Epithelial cell of esophagus (primary cell): Measurements from ENCODE around the gene HTRA3.

Experiments used
- DNase-seq: peaks from one replicate; pipeline ENCODE4 v3.0.0; 2010; ENCODE audit warnings: low read depth
- H3K4me3 ChIP-seq: 2 replicates; pipeline ENCODE4 v1.5.1; 2011; ENCODE audit warnings: mild to moderate bottlenecking, low read length, control low read depth
- CTCF ChIP-seq: IDR thresholded peaks from 2 replicates; pipeline ENCODE4 v1.5.1; 2011; ENCODE audit warnings: low read depth, mild to moderate bottlenecking, low read length, control low read depth, inconsistent platforms; ENCODE audit not compliant: insufficient read depth; ENCODE audit errors: missing control alignments

HTRA3 gene

GRCh38 chr4:8264106-8264505, 5.4 kb upstream of the HTRA3 start:
- H3K4me3 ChIP-seq, result no peak overlapping the region
- TF ChIP-seq CTCF, result no peak
- no peak for DNase-seq

GRCh38 chr4:8265171-8265929, 4.2 kb upstream of the HTRA3 start:
- TF ChIP-seq CTCF, result no peak
- no peak for DNase-seq
- H3K4me3 ChIP-seq, result no peak overlapping the region

GRCh38 chr4:8266088-8266487, 3.5 kb upstream of the HTRA3 start:
- no peak for DNase-seq
- no peak overlapping the region for H3K4me3 ChIP-seq
- no peak for TF ChIP-seq CTCF

GRCh38 chr4:8266508-8266907, 3.0 kb upstream of the HTRA3 start:
- H3K4me3 ChIP-seq, result no peak overlapping the region
- TF ChIP-seq CTCF, result no peak
- DNase-seq, result no peak

- H3K4me3 ChIP-seq, result no peak overlapping the region
- TF ChIP-seq CTCF, result peak; percentile 76
- peak; percentile 75 for DNase-seq
These were observed 2.5 kb upstream of the HTRA3 start for GRCh38 chr4:8267077-8267476.

GRCh38 chr4:8268211-8268610, 1.3 kb upstream of the HTRA3 start:
- no peak overlapping the region for H3K4me3 ChIP-seq
- TF ChIP-seq CTCF, result no peak
- no peak for DNase-seq

GRCh38 chr4:8268901-8269534, 536 bp upstream of the HTRA3 start:
- no peak for DNase-seq
- no peak overlapping the region for H3K4me3 ChIP-seq
- TF ChIP-seq CTCF, result no peak
